Kidney (tissue), 14 donors: ENCODE measurements around the gene IFNE. TPM values are rescaled to one million over a fixed set of nuclear protein-coding genes. Genes with fewer than 3 reads are reported as not detected.

ENCODE experiments used
- DNase-seq, 5 donors: peaks; one replicate each; pipeline ENCODE4 v3.0.0-alpha.2; 2013 to 2020
- FAIRE-seq: peaks from 2 replicates; lab custom pipeline; 2012; peaks lifted over from hg19 to GRCh38; lab: Jason Lieb, UNC
- H3K27ac ChIP-seq, 2 donors: one replicate each; pipeline ENCODE4 v1.7.0; 2013; ENCODE audit warnings: low read depth in 2 of 2, low read length in 2 of 2, inconsistent platforms in 1 of 2
- H3K27me3 ChIP-seq: one replicate; pipeline ENCODE4 v1.7.1; 2013; ENCODE audit warnings: low read length, inconsistent platforms; ENCODE audit not compliant: control insufficient read depth, insufficient read depth
- H3K36me3 ChIP-seq, 3 donors: one replicate each; pipeline versions ENCODE4 v1.7.0 to v1.7.1; 2013; ENCODE audit warnings: low read length in 3 of 3, control low read depth in 1 of 3, inconsistent platforms in 1 of 3; ENCODE audit not compliant: insufficient read depth in 3 of 3, control insufficient read depth in 2 of 3
- H3K4me1 ChIP-seq, 3 donors: one replicate each; pipeline versions ENCODE4 v1.7.0 to v1.7.1; 2013; ENCODE audit warnings: low read length in 3 of 3, inconsistent platforms in 1 of 3, low read depth in 1 of 3; ENCODE audit not compliant: control insufficient read depth in 2 of 3, insufficient read depth in 2 of 3
- H3K4me3 ChIP-seq, 3 donors: one replicate each; pipeline versions ENCODE4 v1.7.0 to v1.8.1; 2013; ENCODE audit warnings: low read length in 3 of 3, control low read depth in 1 of 3, inconsistent platforms in 1 of 3
- H3K9ac ChIP-seq, 3 donors: one replicate each; pipeline versions ENCODE4 v1.7.0 to v1.7.1; 2013; ENCODE audit warnings: low read length in 3 of 3, control low read depth in 1 of 3, inconsistent platforms in 1 of 3
- H3K9me3 ChIP-seq, 3 donors: one replicate each; pipeline versions ENCODE4 v1.7.0 to v1.7.1; 2013; ENCODE audit warnings: low read length in 3 of 3, control low read depth in 1 of 3, inconsistent platforms in 1 of 3; ENCODE audit not compliant: control insufficient read depth in 2 of 3, insufficient read depth in 1 of 3
- intact Hi-C: fragments of 100-400 bp; cut with DNase I; formaldehyde crosslinking; loops from one replicate; pipeline ENCODE4 v1.11.1; 2022
- polyA plus RNA-seq: library from polyadenylated mRNA; stranded (reverse); fragments of 350-450 nt; fragmentation: Illumina TruSeq; extraction: RNeasy Lipid Tissue Mini Kit (QIAGEN cat#74804); gene quantifications from one replicate; pipeline ENCODE4 v1.2.3, GENCODE V29; 2014; ENCODE audit warnings: low read depth, low replicate concordance; ENCODE audit not compliant: insufficient read depth
- total RNA-seq: library from RNA; stranded (reverse); fragmentation: NEBNext Ultra II Directional; extraction: Animal tissue kit (Norgen Biotek cat#: 25700); gene quantifications from one replicate; pipeline ENCODE4 v1.2.1, GENCODE V29; 2021
- TF ChIP-seq, protein P1 (sequence below): IDR thresholded peaks from 3 replicates; pipeline ENCODE4 v1.5.1; 2012; ENCODE audit warnings: mild to moderate bottlenecking, moderate library complexity, borderline replicate concordance; ENCODE audit not compliant: insufficient read depth; ENCODE audit errors: extremely low read depth
- donor health status: control.
- donor health status: control.
- donor health status: control.
- donor health status: control.
- donor health status: control.
- donor health status: DM: yes; HTN: yes; CAD: no.
- donor health status: Normal renal cell carcinoma (clear cell type).

The IFNE gene
- total and polyA plus RNA-seq, 2 donors from 2014 or later: 1.1 TPM; not detected in 1

DNA sequence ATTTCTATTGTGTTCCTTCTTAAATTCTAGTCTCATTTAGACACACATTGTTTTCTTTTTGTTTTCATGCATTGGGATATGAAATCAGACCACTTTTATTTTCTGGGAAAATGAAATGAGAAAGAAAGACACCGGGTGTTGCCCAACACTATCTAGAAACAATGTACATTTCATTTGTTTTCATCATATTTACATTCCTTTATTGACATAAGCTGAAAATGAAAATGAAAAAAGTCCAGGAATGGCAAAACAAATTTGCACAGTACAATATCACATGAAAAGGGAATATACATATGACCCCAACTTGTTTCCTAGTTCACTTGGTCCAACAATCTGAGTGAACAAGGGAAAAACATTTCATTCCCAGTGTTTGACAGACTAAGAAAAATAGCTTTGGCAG, 20.7 kb downstream of the IFNE start:
- H3K4me1 ChIP-seq: no peaks in the 10 kb centered on the region
- no peaks in the 10 kb centered on the region for H3K36me3 ChIP-seq
- no peaks in the 10 kb centered on the region for H3K27me3 ChIP-seq
- intact Hi-C loops: no loop called here
- H3K4me3 ChIP-seq: no peak overlapping the region
- DNase-seq (no peak), FAIRE-seq (no peak)
- no peak overlapping the region for H3K27ac ChIP-seq
- TF ChIP-seq, protein P1, sequence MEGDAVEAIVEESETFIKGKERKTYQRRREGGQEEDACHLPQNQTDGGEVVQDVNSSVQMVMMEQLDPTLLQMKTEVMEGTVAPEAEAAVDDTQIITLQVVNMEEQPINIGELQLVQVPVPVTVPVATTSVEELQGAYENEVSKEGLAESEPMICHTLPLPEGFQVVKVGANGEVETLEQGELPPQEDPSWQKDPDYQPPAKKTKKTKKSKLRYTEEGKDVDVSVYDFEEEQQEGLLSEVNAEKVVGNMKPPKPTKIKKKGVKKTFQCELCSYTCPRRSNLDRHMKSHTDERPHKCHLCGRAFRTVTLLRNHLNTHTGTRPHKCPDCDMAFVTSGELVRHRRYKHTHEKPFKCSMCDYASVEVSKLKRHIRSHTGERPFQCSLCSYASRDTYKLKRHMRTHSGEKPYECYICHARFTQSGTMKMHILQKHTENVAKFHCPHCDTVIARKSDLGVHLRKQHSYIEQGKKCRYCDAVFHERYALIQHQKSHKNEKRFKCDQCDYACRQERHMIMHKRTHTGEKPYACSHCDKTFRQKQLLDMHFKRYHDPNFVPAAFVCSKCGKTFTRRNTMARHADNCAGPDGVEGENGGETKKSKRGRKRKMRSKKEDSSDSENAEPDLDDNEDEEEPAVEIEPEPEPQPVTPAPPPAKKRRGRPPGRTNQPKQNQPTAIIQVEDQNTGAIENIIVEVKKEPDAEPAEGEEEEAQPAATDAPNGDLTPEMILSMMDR: no peak
- no peak overlapping the region for H3K9ac ChIP-seq
- peaks cover 0 to 3% (median 0%) of the 10 kb centered on the region in 3 donors for H3K9me3 ChIP-seq

DNA sequence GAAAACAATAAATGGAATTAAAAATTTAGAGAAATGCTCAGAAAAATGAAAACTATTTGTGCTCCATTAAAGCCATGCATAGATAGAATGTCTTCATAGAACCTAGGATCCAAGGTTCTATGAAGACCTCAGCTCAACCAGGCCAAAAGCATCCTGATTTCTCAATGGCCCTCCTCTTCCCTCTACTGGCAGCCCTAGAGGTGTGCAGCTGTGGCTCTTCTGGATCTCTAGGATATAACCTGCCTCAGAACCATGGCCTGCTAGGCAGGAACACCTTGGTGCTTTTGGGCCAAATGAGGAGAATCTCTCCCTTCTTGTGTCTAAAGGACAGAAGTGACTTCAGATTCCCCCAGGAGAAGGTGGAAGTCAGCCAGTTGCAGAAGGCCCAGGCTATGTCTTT, 26.8 kb downstream of the IFNE start:
- no peaks in the 10 kb centered on the region for H3K36me3 ChIP-seq
- intact Hi-C loops: no loop called here
- no peaks in the 10 kb centered on the region for H3K9me3 ChIP-seq
- TF ChIP-seq, protein P1: peak; percentile 69
- H3K27ac ChIP-seq: no peak overlapping the region
- FAIRE-seq (no peak), DNase-seq (peak in 2 of 5 donors; percentile 23 to 27)
- H3K4me3 ChIP-seq: no peak overlapping the region
- H3K27me3 ChIP-seq: no peaks in the 10 kb centered on the region
- no peak overlapping the region for H3K9ac ChIP-seq
- no peaks in the 10 kb centered on the region for H3K4me1 ChIP-seq

DNA sequence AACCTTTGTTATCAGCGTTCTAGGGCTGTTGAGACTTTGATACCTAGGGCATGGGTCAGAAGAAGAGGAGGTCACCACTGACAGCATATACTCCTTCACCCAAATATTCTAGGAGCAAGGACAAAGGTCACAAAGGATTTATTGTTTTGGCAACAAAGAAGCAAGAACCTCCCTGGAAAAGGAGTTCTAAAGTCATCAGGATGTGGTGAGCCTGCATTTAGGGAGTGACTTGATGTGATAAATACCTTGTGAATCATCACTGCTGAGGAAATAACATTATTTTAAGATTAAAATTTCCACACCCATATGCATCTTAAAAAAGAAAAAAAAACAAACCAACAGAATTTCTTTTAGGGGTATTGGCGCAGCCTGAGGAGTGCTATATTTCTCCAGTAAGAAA, 28.0 kb downstream of the IFNE start:
- Histone ChIP-seq H3K27ac (no peak overlapping the region), H3K36me3 (no peaks in the 10 kb centered on the region), H3K27me3 (no peaks in the 10 kb centered on the region), H3K9me3 (no peaks in the 10 kb centered on the region), H3K4me3 (no peak overlapping the region), H3K9ac (no peak overlapping the region), H3K4me1 (no peaks in the 10 kb centered on the region)
- intact Hi-C loops: no loop called here
- DNase-seq: peak in 1 of 5 donors; percentile 7
- no peak for FAIRE-seq
- TF ChIP-seq, protein P1: no peak

DNA sequence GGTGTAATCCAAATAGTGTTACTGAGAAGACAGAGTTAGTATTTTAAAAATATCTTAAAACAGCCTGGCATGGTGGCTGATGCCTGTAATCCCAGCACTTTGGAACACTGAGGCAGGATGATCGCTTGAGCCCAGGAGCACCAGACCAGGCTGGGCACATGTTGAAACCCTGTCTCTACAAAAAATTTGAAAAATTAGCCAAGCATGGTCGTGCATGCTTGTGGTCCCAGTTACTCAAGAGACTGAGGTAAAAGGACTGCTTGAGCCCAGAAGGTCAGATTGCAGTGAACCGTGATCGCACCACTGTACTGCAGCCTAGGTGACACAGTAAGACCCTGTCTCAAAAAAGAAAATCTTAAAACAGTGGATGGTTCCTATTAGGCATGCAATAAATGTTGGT, 29.4 kb downstream of the IFNE start:
- Histone ChIP-seq H3K36me3 (no peaks in the 10 kb centered on the region), H3K4me1 (no peaks in the 10 kb centered on the region), H3K9me3 (no peaks in the 10 kb centered on the region), H3K9ac (no peak overlapping the region), H3K4me3 (no peak overlapping the region), H3K27me3 (no peaks in the 10 kb centered on the region), H3K27ac (no peak overlapping the region)
- intact Hi-C loops: no loop called here
- TF ChIP-seq, protein P1: no peak
- DNase-seq (no peak), FAIRE-seq (no peak)
